K562 (cell line): ENCODE results near the gene KCNK3. TPM values are rescaled to one million over a fixed set of nuclear protein-coding genes. Genes with fewer than 3 reads are reported as not detected.

Experiments used
- BACH1 ChIP-seq: fragments of 200-800 bp; sonication (Bioruptor generic); IDR thresholded peaks from 2 replicates; pipeline ENCODE4 v1.6.1; 2016; ENCODE audit warnings: missing genetic modification characterization, missing compliant biosample characterization
- FOSL1 ChIP-seq: fragments of 200-800 bp; sonication (Bioruptor generic); conservative IDR thresholded peaks from 2 replicates; pipeline ENCODE4 v1.6.1; 2016; ENCODE audit warnings: missing genetic modification characterization, missing compliant biosample characterization
- GABPB1 ChIP-seq: sonication (generic); formaldehyde crosslinking; IDR thresholded peaks from 2 replicates; pipeline ENCODE4 v1.8.0; 2022; ENCODE audit warnings: mild to moderate bottlenecking, missing genetic modification reagents
- ILF3 ChIP-seq: fragments of 450-650 bp; IDR thresholded peaks from 2 replicates; pipeline ENCODE4 v1.6.1; 2018; ENCODE audit warnings: antibody characterized with exemption, mild to moderate bottlenecking, moderate library complexity, borderline replicate concordance
- KAT7 ChIP-seq: sonication (generic); formaldehyde crosslinking; IDR thresholded peaks from 2 replicates; pipeline ENCODE4 v1.8.0; 2022; ENCODE audit warnings: missing genetic modification reagents, mild to moderate bottlenecking, borderline replicate concordance
- NFE2L1 ChIP-seq: fragments of 450-650 bp; IDR thresholded peaks from 2 replicates; pipeline ENCODE4 v1.6.1; 2016; ENCODE audit warnings: missing genetic modification characterization, low read depth, mild to moderate bottlenecking, missing compliant biosample characterization, moderate library complexity, borderline replicate concordance
- NR2C2 ChIP-seq, 2 experiments: fragments of 200-800 bp in 1 of 2; sonication (Bioruptor generic) in 1 of 2; sonication (generic) in 1 of 2; formaldehyde crosslinking in 1 of 2; IDR thresholded peaks; 2 replicates each; pipeline versions ENCODE4 v1.6.1 to v1.8.0; 2016 to 2022; ENCODE audit warnings: mild to moderate bottlenecking in 1 of 2, missing compliant biosample characterization in 1 of 2, missing genetic modification characterization in 1 of 2, missing genetic modification reagents in 1 of 2
- NR4A1 ChIP-seq, 2 experiments: fragments of 250-450 bp in 1 of 2; fragments of 450-650 bp in 1 of 2; sonication (Bioruptor Pico) in 1 of 2; IDR thresholded peaks; 2 replicates each; pipeline versions ENCODE4 v1.4.0 to v1.6.1; 2016 to 2020; ENCODE audit warnings: mild to moderate bottlenecking in 2 of 2, missing compliant biosample characterization in 1 of 2, missing genetic modification characterization in 1 of 2, moderate library complexity in 1 of 2
- PCBP1 ChIP-seq: fragments of 200-400 bp; formaldehyde crosslinking; IDR thresholded peaks from 2 replicates; pipeline ENCODE4 v1.6.1; 2018; ENCODE audit warnings: mild to moderate bottlenecking, low read depth, low read length; ENCODE audit not compliant: poor library complexity, severe bottlenecking
- POLR2AphosphoS5 ChIP-seq: IDR thresholded peaks from 2 replicates; pipeline ENCODE4 v1.6.1; 2011; ENCODE audit warnings: mild to moderate bottlenecking, low read depth, low read length, moderate library complexity; ENCODE audit not compliant: control insufficient read depth, insufficient read depth
- POLR2G ChIP-seq: fragments of 200-400 bp; formaldehyde crosslinking; IDR thresholded peaks from 2 replicates; pipeline ENCODE4 v1.6.1; 2017; ENCODE audit warnings: low read depth, mild to moderate bottlenecking, antibody characterized with exemption, low read length, moderate library complexity
- RAD51 ChIP-seq: fragments of 450-650 bp; IDR thresholded peaks from 2 replicates; pipeline ENCODE4 v1.7.1; 2016; ENCODE audit warnings: low read depth, mild to moderate bottlenecking, borderline replicate concordance
- RBFOX2 ChIP-seq: fragments of 200-400 bp; formaldehyde crosslinking; IDR thresholded peaks from 2 replicates; pipeline ENCODE4 v1.6.1; 2017; ENCODE audit warnings: low read depth, mild to moderate bottlenecking, low read length, moderate library complexity
- SUPT5H ChIP-seq: fragments of 450-650 bp; IDR thresholded peaks from 2 replicates; pipeline ENCODE4 v1.6.1; 2016
- TAF1 ChIP-seq: IDR thresholded peaks from 2 replicates; pipeline ENCODE4 v1.6.1; 2011; ENCODE audit warnings: mild to moderate bottlenecking, low read length, moderate library complexity; ENCODE audit not compliant: insufficient read depth, control insufficient read depth, severe bottlenecking; ENCODE audit errors: extremely low read depth
- VEZF1 ChIP-seq: fragments of 200-800 bp; sonication (Bioruptor generic); IDR thresholded peaks from 2 replicates; pipeline ENCODE4 v1.6.1; 2017; ENCODE audit warnings: missing genetic modification characterization, missing compliant biosample characterization
- ZMIZ1 ChIP-seq, 2 experiments: fragments of 150-350 bp in 1 of 2; IDR thresholded peaks; 2 replicates each; pipeline ENCODE4 v1.6.1; 2012 to 2016; ENCODE audit warnings: low read depth in 2 of 2, low read length in 2 of 2, mild to moderate bottlenecking in 1 of 2, moderate library complexity in 1 of 2
- ZNF175 ChIP-seq: fragments of 200-800 bp; sonication (Bioruptor generic); IDR thresholded peaks from 2 replicates; pipeline ENCODE4 v1.6.1; 2016; ENCODE audit warnings: low read depth, mild to moderate bottlenecking, missing genetic modification characterization, missing compliant biosample characterization
- ZZZ3 ChIP-seq: fragments of 450-650 bp; IDR thresholded peaks from 2 replicates; pipeline ENCODE4 v1.6.1; 2016; ENCODE audit warnings: antibody characterized with exemption, mild to moderate bottlenecking, moderate library complexity
- polyA plus RNA-seq, 8 experiments: library from polyadenylated mRNA; depleted of rRNA in 4 of 8; stranded (reverse) in 5 of 8; unstranded in 3 of 8; fragments of >200 nt; fragmentation: Nextera tagmentation in 2 of 8; fragmentation: Illumina TruSeq in 1 of 8; extraction: Ambion mirVana in 2 of 8; extraction: Trizol in 1 of 8; gene quantifications; 2 replicates each; pipeline versions ENCODE4 v1.2.1 to v1.2.3, GENCODE V29; 2011 to 2014; ENCODE audit warnings: inconsistent platforms in 1 of 8, missing spikeins in 1 of 8
- total RNA-seq, 7 experiments: library from RNA; depleted of rRNA in 6 of 7; stranded (reverse); fragments of >200 nt in 6 of 7; fragmentation: Illumina TruSeq in 2 of 7; extraction: Trizol in 2 of 7; gene quantifications; 2 replicates each; pipeline versions ENCODE4 v1.2.1 to v1.2.3, GENCODE V29; 2011 to 2021; ENCODE audit warnings: low replicate concordance in 1 of 7

KCNK3 gene
- total and polyA plus RNA-seq, 9 of the 15 experiments (the other 6 are each of a cell fraction or from before 2014, with no cell fraction given), result 0.01 to 0.20 (median 0.07) TPM; not detected in 5

GRCh38 chr2:26764078-26764887 lies 71.8 kb downstream of the KCNK3 start, which contains the start of gene SLC35F6 (continued):
- TF ChIP-seq ZNF175 (CRISPR knock-in tag) (0 out of 2 replicates have a peak, but pooled peaks have one; percentile 25), VEZF1 (peak; percentile 34; the same call in 1 of the 2 replicates), BACH1 (0 out of 2 replicates have a peak, but pooled peaks have one; percentile 6), PCBP1 (peak; percentile 81), RAD51 (peak; percentile 98), KAT7 (CRISPR knock-in tag) (peak; percentile 86; the same call in 1 of the 2 replicates), ZZZ3 (no peak), NFE2L1 (tag) (no peak), POLR2G (peak; percentile 89), GABPB1 (CRISPR knock-in tag) (peak; percentile 83), SUPT5H (peak; percentile 84), NR4A1 (CRISPR knock-in tag; IDR thresholded peaks at IDR 0.05) (no peak), NR4A1 (tag; IDR thresholded peaks at IDR 0.05) (peak; percentile 46; the same call in 1 of the 2 replicates), TAF1 (peak; percentile 59), NR2C2 (CRISPR knock-in tag; IDR thresholded peaks at IDR 0.05) (no peak), NR2C2 (tag; IDR thresholded peaks at IDR 0.05) (peak; percentile 96), ZMIZ1 (IDR thresholded peaks at IDR 0.05; ENCODE audit: low read depth in 2 of 2, low read length in 2 of 2) (no peak), ILF3 (peak; percentile 53; the same call in 1 of the 2 replicates), RBFOX2 (peak; percentile 91), POLR2AphosphoS5 (peak; percentile 52), FOSL1 (tag) (peak; percentile 20; the same call in 1 of the 2 replicates)
